K562 (cell line): ENCODE results near the gene IRF2.

ENCODE experiments used
- CBX1 ChIP-seq: sonication (generic); IDR thresholded peaks from 2 replicates; pipeline ENCODE4 v1.6.1; 2016; ENCODE audit warnings: antibody characterized with exemption, low read depth, mild to moderate bottlenecking
- HNRNPH1 ChIP-seq: fragments of 200-400 bp; formaldehyde crosslinking; optimal IDR thresholded peaks from 2 replicates; pipeline ENCODE3; 2017; ENCODE audit warnings: low read depth, mild to moderate bottlenecking, low read length, moderate library complexity
- KLF6 ChIP-seq: fragments of 250-450 bp; sonication (Bioruptor Pico); IDR thresholded peaks from 2 replicates; pipeline ENCODE4 v1.4.0; 2020; ENCODE audit warnings: mild to moderate bottlenecking, moderate library complexity, borderline replicate concordance
- MAFK ChIP-seq: IDR thresholded peaks from 2 replicates; pipeline ENCODE4 v1.6.1; 2011; ENCODE audit warnings: low read length, improper control_type of control experiment
- NR3C1 ChIP-seq: sonication (generic); formaldehyde crosslinking; IDR thresholded peaks from 2 replicates; pipeline ENCODE4 v1.8.1; 2022; ENCODE audit warnings: missing genetic modification reagents
- SRF ChIP-seq, 2 experiments: fragments of 250-450, 450-650 bp in 1 of 2; sonication (Bioruptor Pico) in 1 of 2; sonication (generic) in 1 of 2; formaldehyde crosslinking; IDR thresholded peaks; 2 replicates each; pipeline versions ENCODE4 v1.5.0 to v1.5.1; 2020 to 2022; ENCODE audit warnings: mild to moderate bottlenecking in 1 of 2, missing genetic modification reagents in 1 of 2
- TF ChIP-seq, protein P1 (sequence below): sonication (generic); formaldehyde crosslinking; IDR thresholded peaks from 2 replicates; pipeline ENCODE4 v1.8.0; 2022; ENCODE audit warnings: mild to moderate bottlenecking, missing genetic modification reagents

DNA sequence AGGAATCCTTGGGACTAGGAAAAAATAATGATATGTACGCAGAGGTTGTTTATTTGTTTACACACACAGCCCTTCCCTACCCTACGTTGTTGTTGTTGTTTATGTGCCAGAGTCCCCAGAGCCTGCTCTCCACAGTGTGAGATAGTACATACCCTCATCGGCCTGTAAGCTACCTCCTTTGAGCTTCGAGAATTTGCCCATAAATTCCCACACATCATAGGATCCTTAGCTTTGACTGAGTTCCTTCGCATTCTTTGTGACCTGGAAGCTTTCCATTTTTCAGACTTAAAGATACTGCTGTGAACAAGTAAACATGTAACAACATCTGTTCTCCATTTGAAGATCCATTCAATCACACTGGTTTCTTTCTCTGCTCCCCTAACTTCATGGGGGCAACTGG is 114.5 kb downstream of the IRF2 start:
- no peak for TF ChIP-seq KLF6 (CRISPR knock-in tag)
- TF ChIP-seq NR3C1 (CRISPR knock-in tag), result no peak
- no peak for TF ChIP-seq HNRNPH1
- TF ChIP-seq MAFK, result no peak
- no peak for TF ChIP-seq SRF (CRISPR knock-in tag; IDR thresholded peaks at IDR 0.05)
- TF ChIP-seq CBX1, result no peak
- TF ChIP-seq, protein P1, sequence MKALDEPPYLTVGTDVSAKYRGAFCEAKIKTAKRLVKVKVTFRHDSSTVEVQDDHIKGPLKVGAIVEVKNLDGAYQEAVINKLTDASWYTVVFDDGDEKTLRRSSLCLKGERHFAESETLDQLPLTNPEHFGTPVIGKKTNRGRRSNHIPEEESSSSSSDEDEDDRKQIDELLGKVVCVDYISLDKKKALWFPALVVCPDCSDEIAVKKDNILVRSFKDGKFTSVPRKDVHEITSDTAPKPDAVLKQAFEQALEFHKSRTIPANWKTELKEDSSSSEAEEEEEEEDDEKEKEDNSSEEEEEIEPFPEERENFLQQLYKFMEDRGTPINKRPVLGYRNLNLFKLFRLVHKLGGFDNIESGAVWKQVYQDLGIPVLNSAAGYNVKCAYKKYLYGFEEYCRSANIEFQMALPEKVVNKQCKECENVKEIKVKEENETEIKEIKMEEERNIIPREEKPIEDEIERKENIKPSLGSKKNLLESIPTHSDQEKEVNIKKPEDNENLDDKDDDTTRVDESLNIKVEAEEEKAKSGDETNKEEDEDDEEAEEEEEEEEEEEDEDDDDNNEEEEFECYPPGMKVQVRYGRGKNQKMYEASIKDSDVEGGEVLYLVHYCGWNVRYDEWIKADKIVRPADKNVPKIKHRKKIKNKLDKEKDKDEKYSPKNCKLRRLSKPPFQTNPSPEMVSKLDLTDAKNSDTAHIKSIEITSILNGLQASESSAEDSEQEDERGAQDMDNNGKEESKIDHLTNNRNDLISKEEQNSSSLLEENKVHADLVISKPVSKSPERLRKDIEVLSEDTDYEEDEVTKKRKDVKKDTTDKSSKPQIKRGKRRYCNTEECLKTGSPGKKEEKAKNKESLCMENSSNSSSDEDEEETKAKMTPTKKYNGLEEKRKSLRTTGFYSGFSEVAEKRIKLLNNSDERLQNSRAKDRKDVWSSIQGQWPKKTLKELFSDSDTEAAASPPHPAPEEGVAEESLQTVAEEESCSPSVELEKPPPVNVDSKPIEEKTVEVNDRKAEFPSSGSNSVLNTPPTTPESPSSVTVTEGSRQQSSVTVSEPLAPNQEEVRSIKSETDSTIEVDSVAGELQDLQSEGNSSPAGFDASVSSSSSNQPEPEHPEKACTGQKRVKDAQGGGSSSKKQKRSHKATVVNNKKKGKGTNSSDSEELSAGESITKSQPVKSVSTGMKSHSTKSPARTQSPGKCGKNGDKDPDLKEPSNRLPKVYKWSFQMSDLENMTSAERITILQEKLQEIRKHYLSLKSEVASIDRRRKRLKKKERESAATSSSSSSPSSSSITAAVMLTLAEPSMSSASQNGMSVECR (CRISPR knock-in tag), result no peak
